K562 (cell line): ENCODE results near the gene FAM177B. TPM values are rescaled to one million over a fixed set of nuclear protein-coding genes. Genes with fewer than 3 reads are reported as not detected.

ENCODE experiments used
- AFF4 ChIP-seq: sonication (generic); formaldehyde crosslinking; IDR thresholded peaks from 2 replicates; pipeline ENCODE4 v1.8.0; 2023; ENCODE audit warnings: mild to moderate bottlenecking, missing genetic modification reagents
- ARID1B ChIP-seq: fragments of 450-650 bp; IDR thresholded peaks from 2 replicates; pipeline ENCODE4 v1.6.1; 2016; ENCODE audit warnings: antibody characterized with exemption, mild to moderate bottlenecking, inconsistent platforms
- CUX1 ChIP-seq: fragments of 200-800 bp; sonication (Bioruptor generic); IDR thresholded peaks from 2 replicates; pipeline ENCODE4 v1.6.1; 2016; ENCODE audit warnings: missing genetic modification characterization, missing compliant biosample characterization
- EP400 ChIP-seq: fragments of 450-650 bp; IDR thresholded peaks from 2 replicates; pipeline ENCODE4 v1.6.1; 2017; ENCODE audit warnings: antibody characterized with exemption, mild to moderate bottlenecking, moderate library complexity
- ILK ChIP-seq: fragments of 450-650 bp; IDR thresholded peaks from 2 replicates; pipeline ENCODE4 v1.6.1; 2016; ENCODE audit warnings: missing genetic modification characterization, low read depth, mild to moderate bottlenecking, missing compliant biosample characterization, moderate library complexity, borderline replicate concordance
- KAT7 ChIP-seq: sonication (generic); formaldehyde crosslinking; IDR thresholded peaks from 2 replicates; pipeline ENCODE4 v1.8.0; 2022; ENCODE audit warnings: missing genetic modification reagents, mild to moderate bottlenecking, borderline replicate concordance
- MIER1 ChIP-seq: fragments of 450-650 bp; IDR thresholded peaks from 2 replicates; pipeline ENCODE4 v1.6.1; 2016; ENCODE audit warnings: antibody characterized with exemption, mild to moderate bottlenecking, low read depth
- NCOA4 ChIP-seq: fragments of 450-650 bp; IDR thresholded peaks from 2 replicates; pipeline ENCODE4 v1.6.1; 2018; ENCODE audit warnings: mild to moderate bottlenecking; ENCODE audit not compliant: partially characterized antibody
- NELFE ChIP-seq: IDR thresholded peaks from 2 replicates; pipeline ENCODE4 v1.6.1; 2011; ENCODE audit warnings: mild to moderate bottlenecking; ENCODE audit not compliant: insufficient read depth, insufficient read length
- SIRT6 ChIP-seq: IDR thresholded peaks from one replicate; pipeline ENCODE4 v1.6.1; 2012; ENCODE audit warnings: low read depth, mild to moderate bottlenecking, control low read depth, inconsistent platforms, low read length, moderate library complexity
- SP1 ChIP-seq: sonication (generic); formaldehyde crosslinking; IDR thresholded peaks from 2 replicates; pipeline ENCODE4 v1.8.1; 2022; ENCODE audit warnings: mild to moderate bottlenecking, missing genetic modification reagents
- TOE1 ChIP-seq, 2 experiments: fragments of 450-650 bp in 1 of 2; sonication (generic) in 1 of 2; formaldehyde crosslinking in 1 of 2; IDR thresholded peaks; 2 replicates each; pipeline versions ENCODE4 v1.7.1 to v1.8.0; 2016 to 2022; ENCODE audit warnings: borderline replicate concordance in 2 of 2, mild to moderate bottlenecking in 2 of 2, antibody characterized with exemption in 1 of 2, inconsistent platforms in 1 of 2, low read depth in 1 of 2, missing genetic modification reagents in 1 of 2, moderate library complexity in 1 of 2
- ZFPM2 ChIP-seq: fragments of 250-450 bp; sonication (Bioruptor Pico); IDR thresholded peaks from 2 replicates; pipeline ENCODE4 v1.5.1; 2022; ENCODE audit warnings: mild to moderate bottlenecking
- ZNF253 ChIP-seq: fragments of 250-450 bp; sonication (Bioruptor Pico); conservative IDR thresholded peaks from 2 replicates; pipeline ENCODE4 v1.6.1; 2021; ENCODE audit warnings: mild to moderate bottlenecking
- ZNF511 ChIP-seq: sonication (generic); formaldehyde crosslinking; IDR thresholded peaks from 2 replicates; pipeline ENCODE4 v1.8.0; 2022; ENCODE audit warnings: mild to moderate bottlenecking, missing genetic modification reagents
- ZNF561 ChIP-seq: fragments of 450-650 bp; formaldehyde crosslinking; conservative IDR thresholded peaks from 2 replicates; pipeline ENCODE4 v1.4.0; 2020; ENCODE audit warnings: mild to moderate bottlenecking, moderate library complexity
- ZNF668 ChIP-seq: fragments of 250-450 bp; sonication (Bioruptor Pico); IDR thresholded peaks from 2 replicates; pipeline ENCODE4 v1.8.0; 2022; ENCODE audit warnings: mild to moderate bottlenecking, inconsistent platforms
- polyA plus RNA-seq, 8 experiments: library from polyadenylated mRNA; depleted of rRNA in 4 of 8; stranded (reverse) in 5 of 8; unstranded in 3 of 8; fragments of >200 nt; fragmentation: Nextera tagmentation in 2 of 8; fragmentation: Illumina TruSeq in 1 of 8; extraction: Ambion mirVana in 2 of 8; extraction: Trizol in 1 of 8; gene quantifications; 2 replicates each; pipeline versions ENCODE4 v1.2.1 to v1.2.3, GENCODE V29; 2011 to 2014; ENCODE audit warnings: inconsistent platforms in 1 of 8, missing spikeins in 1 of 8
- total RNA-seq, 7 experiments: library from RNA; depleted of rRNA in 6 of 7; stranded (reverse); fragments of >200 nt in 6 of 7; fragmentation: Illumina TruSeq in 2 of 7; extraction: Trizol in 2 of 7; gene quantifications; 2 replicates each; pipeline versions ENCODE4 v1.2.1 to v1.2.3, GENCODE V29; 2011 to 2021; ENCODE audit warnings: low replicate concordance in 1 of 7

The FAM177B gene
- total and polyA plus RNA-seq, 9 of the 15 experiments (the other 6 are each of a cell fraction or from before 2014, with no cell fraction given): not detected

- no peak for TF ChIP-seq CUX1 (CRISPR knock-in tag)
- TF ChIP-seq EP400: peak; percentile 91
- no peak for TF ChIP-seq ZNF253
- TF ChIP-seq SP1 (CRISPR knock-in tag): peak; percentile 45
- TF ChIP-seq SIRT6: no peak
- no peak for TF ChIP-seq NELFE
- no peak for TF ChIP-seq NCOA4
- TF ChIP-seq KAT7 (CRISPR knock-in tag): peak; percentile 15; the same call in 1 of the 2 replicates
- TF ChIP-seq ILK (tag): no peak
- no peak for TF ChIP-seq ARID1B
- TF ChIP-seq ZFPM2: peak; percentile 72; the same call in 1 of the 2 replicates
- no peak for TF ChIP-seq MIER1
- peak; percentile 90 for TF ChIP-seq ZNF668
- TF ChIP-seq AFF4 (CRISPR knock-in tag): no peak; the same call in 1 of the 2 replicates
- no peak for TF ChIP-seq ZNF561 (CRISPR knock-in tag)
- peak; percentile 7; the same call in 1 of the 2 replicates for TF ChIP-seq ZNF511 (CRISPR knock-in tag)
- peak; percentile 100 for TF ChIP-seq TOE1 (IDR thresholded peaks at IDR 0.05; ENCODE audit: borderline replicate concordance)
- no peak for TF ChIP-seq TOE1 (CRISPR knock-in tag; IDR thresholded peaks at IDR 0.05; ENCODE audit: borderline replicate concordance, low read depth)
These were observed 24.5 kb upstream of the FAM177B start, which contains the start of the genes AIDA and BROX (continued) for GRCh38 chr1:222712253-222713090.
